ENCODE data around the gene SMTN.

Gene SMTN

GRCh38 chr22:31084811-31085492 is 3.8 kb downstream of the SMTN start:
- H3K27ac ChIP-seq = no peak overlapping the region
- TF ChIP-seq CTCF (conservative IDR thresholded peaks at IDR 0.05) = no peak; the same call in 1 of the 2 replicates

GRCh38 chr22:31085493-31085824 is 4.3 kb downstream of the SMTN start:
- no peak for TF ChIP-seq CTCF (conservative IDR thresholded peaks at IDR 0.05)

GRCh38 chr22:31085928-31086327 is 4.8 kb downstream of the SMTN start:
- no peak for TF ChIP-seq CTCF (conservative IDR thresholded peaks at IDR 0.05)
- H3K27ac ChIP-seq = no peak overlapping the region

More at GRCh38 chr22:31085493-31085824, 4.3 kb downstream of the SMTN start:
- H3K27ac ChIP-seq = no peak overlapping the region

DNA sequence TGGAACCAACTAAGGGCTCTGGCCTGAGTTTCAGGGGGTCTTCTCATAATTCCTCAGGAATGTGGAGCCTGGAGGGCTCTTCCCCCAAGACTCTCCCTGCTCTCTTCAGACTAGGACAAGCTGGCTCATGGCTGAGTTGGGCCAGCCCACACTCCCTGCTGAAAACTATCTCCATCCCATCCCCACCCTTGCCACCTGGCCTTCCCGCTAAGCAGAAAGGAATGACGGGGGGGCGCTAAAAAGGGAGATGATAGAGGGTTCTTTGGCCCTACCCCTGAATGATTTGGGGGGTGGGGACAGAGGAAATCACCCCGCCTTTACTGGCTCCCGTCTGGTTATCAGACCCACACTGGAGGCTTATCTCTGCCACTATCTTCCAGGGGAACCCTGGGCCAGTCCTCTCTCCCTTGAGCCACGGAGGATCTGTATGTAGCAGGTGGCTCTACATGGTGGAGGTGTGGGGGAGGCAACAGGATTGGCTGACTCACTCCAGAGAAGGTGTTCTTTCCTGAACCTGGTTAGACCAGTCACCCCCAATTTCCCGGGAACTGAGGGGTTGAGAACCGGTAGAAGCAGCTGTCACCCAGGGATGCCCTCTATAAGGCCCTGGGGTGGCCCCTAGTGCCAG is 5.7 kb downstream of the SMTN start:
- H3K27ac ChIP-seq = no peak overlapping the region

DNA sequence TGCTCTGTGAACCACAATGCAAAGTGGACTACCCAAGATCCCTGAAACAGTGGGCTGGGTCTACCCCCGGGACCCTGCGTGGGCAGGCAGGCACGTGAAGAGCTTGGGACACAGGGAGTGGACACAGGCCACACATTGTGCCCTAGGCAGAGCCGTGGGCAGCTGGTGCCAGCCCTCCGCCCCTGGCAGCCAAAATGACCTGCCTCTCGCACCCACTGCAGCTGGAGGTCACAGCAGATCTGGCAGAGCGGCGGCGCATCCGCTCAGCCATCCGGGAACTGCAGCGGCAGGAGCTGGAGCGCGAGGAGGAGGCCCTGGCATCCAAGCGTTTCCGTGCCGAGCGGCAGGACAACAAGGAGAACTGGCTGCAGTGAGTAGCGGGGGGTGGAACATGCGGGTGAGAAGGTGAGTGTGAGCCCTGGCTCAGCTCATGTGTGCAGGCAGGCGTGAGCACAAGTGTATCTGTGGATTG is 6.7 kb downstream of the SMTN start:
- TF ChIP-seq CTCF (conservative IDR thresholded peaks at IDR 0.05) = no peak
- no peak overlapping the region for H3K27ac ChIP-seq

More for the DNA sequence above, 5.7 kb downstream of the SMTN start:
- TF ChIP-seq CTCF (conservative IDR thresholded peaks at IDR 0.05) = no peak

GRCh38 chr22:31088233-31088986 is 7.3 kb downstream of the SMTN start:
- TF ChIP-seq CTCF (conservative IDR thresholded peaks at IDR 0.05) = no peak

More at GRCh38 chr22:31088233-31088986, 7.3 kb downstream of the SMTN start:
- H3K27ac ChIP-seq = no peak overlapping the region
